MCF 10A (cell line): Measurements from ENCODE around the gene MS4A4E. TPM values are rescaled to one million over a fixed set of nuclear protein-coding genes. Genes with fewer than 3 reads are reported as not detected.
A peak's percentile ranks its signal among the peaks of the same experiment; 100 is the strongest.

Experiments
- BruUV-seq: library from RNA; stranded (reverse); fragments of 400-500 nt; replicated peaks from 2 replicates; lab custom pipeline; 2021; lab: Mats Ljungman, UMichigan
- CTCF ChIA-PET: fragments of 300-600 bp; sonication (Branson Sonifier 250); formaldehyde crosslinking; extraction: SDS; loops from one replicate; lab custom pipeline; 2021; ENCODE audit warnings: antibody characterized with exemption, inconsistent platforms; lab: Yijun Ruan, JAX
- POLR2A ChIA-PET: fragments of 300-600, 350-650 bp; sonication (Branson Sonifier 250); formaldehyde crosslinking; extraction: SDS; loops from one replicate; lab custom pipeline; 2020; ENCODE audit warnings: antibody characterized with exemption, inconsistent platforms; lab: Yijun Ruan, JAX
- DNase-seq: peaks from one replicate; pipeline ENCODE4 v3.0.0-alpha.2; 2018; ENCODE audit not compliant: unreplicated experiment
- H3K27ac Mint-ChIP-seq: one replicate; pipeline ENCODE4 v1.8.0; 2022; ENCODE audit warnings: mild to moderate bottlenecking, low read depth, mixed read lengths; ENCODE audit not compliant: unreplicated experiment
- H3K27me3 Mint-ChIP-seq: one replicate; pipeline ENCODE4 v1.8.0; 2022; ENCODE audit warnings: mixed read lengths; ENCODE audit not compliant: insufficient read depth, unreplicated experiment
- H3K36me3 Mint-ChIP-seq: one replicate; pipeline ENCODE4 v1.8.0; 2022; ENCODE audit warnings: mild to moderate bottlenecking, moderate library complexity, mixed read lengths; ENCODE audit not compliant: insufficient read depth, unreplicated experiment
- H3K4me1 Mint-ChIP-seq: one replicate; pipeline ENCODE4 v1.8.0; 2022; ENCODE audit warnings: mixed read lengths; ENCODE audit not compliant: insufficient read depth, unreplicated experiment
- H3K4me3 Mint-ChIP-seq: one replicate; pipeline ENCODE4 v1.8.0; 2022; ENCODE audit warnings: mild to moderate bottlenecking, moderate library complexity, mixed read lengths; ENCODE audit not compliant: unreplicated experiment
- H3K9me3 Mint-ChIP-seq: one replicate; pipeline ENCODE4 v1.8.0; 2022; ENCODE audit warnings: mixed read lengths; ENCODE audit not compliant: unreplicated experiment
- CTCF ChIP-seq: fragments of 200-600 bp; IDR thresholded peaks from one replicate; pipeline ENCODE4 v1.8.0; 2022; ENCODE audit warnings: antibody characterized with exemption, mild to moderate bottlenecking; ENCODE audit not compliant: unreplicated experiment
- intact Hi-C: fragments of 100-400 bp; cut with micrococcal nuclease; formaldehyde crosslinking; loops from 2 replicates; pipeline ENCODE4 v1.14.1; 2022
- total RNA-seq: library from RNA; stranded (reverse); gene quantifications from 2 replicates; pipeline ENCODE4 v1.2.3, GENCODE V29; 2022

The MS4A4E gene
- total RNA-seq, 1 experiment from 2014 or later: not detected

- no peak overlapping the region for H3K27ac Mint-ChIP-seq
- POLR2A ChIA-PET: no interaction called here
- H3K4me3 Mint-ChIP-seq: no peak overlapping the region
- intact Hi-C loops: loop anchor here (2.0 kb wide), 1 partner anchor 435 kb away; no protein-coding TSS in a partner anchor
- TF ChIP-seq CTCF: no peak
- CTCF ChIA-PET: no interaction called here
- H3K36me3 Mint-ChIP-seq: no peaks in the 10 kb centered on the region
- H3K9me3 Mint-ChIP-seq: peaks cover 16% of the 10 kb centered on the region
- no TSS peak for BruUV-seq
- no peaks in the 10 kb centered on the region for H3K27me3 Mint-ChIP-seq
- H3K4me1 Mint-ChIP-seq: no peaks in the 10 kb centered on the region
- no peak for DNase-seq
Observed at GRCh38 chr11:60257956-60258722, 15.2 kb upstream of the MS4A4E start.

- Mint-ChIP-seq H3K4me1 (no peaks in the 10 kb centered on the region), H3K27ac (no peak overlapping the region), H3K36me3 (no peaks in the 10 kb centered on the region), H3K4me3 (no peak overlapping the region), H3K9me3 (peaks cover 9% of the 10 kb centered on the region), H3K27me3 (peaks cover 43% of the 10 kb centered on the region)
- CTCF ChIA-PET: interaction anchor here (0.5 to 3.2 kb wide), 17 partner anchors 8 to 445 kb away, joined by 3 to 36 read pairs (median 4); partner anchors contain the start of gene MS4A6A
- no peak for TF ChIP-seq CTCF
- no peak for DNase-seq
- BruUV-seq: no TSS peak
- intact Hi-C loops: no loop called here
- POLR2A ChIA-PET: interaction anchor here (0.6 to 1.1 kb wide), 3 partner anchors 9 to 654 kb away, joined by 3 to 4 read pairs (median 3); partner anchors contain the start of genes MS4A4E and PRPF19
Observed at GRCh38 chr11:60252213-60253108, 9.5 kb upstream of the MS4A4E start.

GRCh38 chr11:60251485-60252212 lies 8.7 kb upstream of the MS4A4E start:
- peaks cover 44% of the 10 kb centered on the region for H3K27me3 Mint-ChIP-seq

More at GRCh38 chr11:60251485-60252212, 8.7 kb upstream of the MS4A4E start:
- peaks cover 9% of the 10 kb centered on the region for H3K9me3 Mint-ChIP-seq
- POLR2A ChIA-PET: interaction anchor here (0.6 to 1.1 kb wide), 4 partner anchors 9 to 655 kb away, joined by 3 to 4 read pairs (median 4); partner anchors contain the start of gene PRPF19
- no TSS peak for BruUV-seq
- no peak overlapping the region for H3K4me3 Mint-ChIP-seq
- H3K4me1 Mint-ChIP-seq: no peaks in the 10 kb centered on the region
- CTCF ChIA-PET: interaction anchor here (0.6 to 3.2 kb wide), 26 partner anchors 9 to 582 kb away, joined by 3 to 36 read pairs (median 3); partner anchors contain the start of gene MS4A6A
- intact Hi-C loops: loop anchor here (1.0 kb wide), 1 partner anchor 82 kb away; no protein-coding TSS in a partner anchor
- H3K27ac Mint-ChIP-seq: no peak overlapping the region
- H3K36me3 Mint-ChIP-seq: no peaks in the 10 kb centered on the region
- DNase-seq: peak; percentile 18
- no peak for TF ChIP-seq CTCF
